DMS153 treated with DMSO at 0.1 percent for 48 hours (cell line): ENCODE measurements around the gene CLSTN3.
"Not testable (repeated sequence)": the region's sequence is repeated elsewhere in the genome, so short reads cannot be mapped to it uniquely, and the experiment has no call there.

Experiments
- DNase-seq: peaks from one replicate; lab custom pipeline; 2025; ENCODE audit not compliant: unreplicated experiment; lab: John Stamatoyannopoulos, UW

Gene CLSTN3

GRCh38 chr12:7186058-7186457 lies 55.9 kb downstream of the CLSTN3 start:
- DNase-seq, result not testable (repeated sequence)

- DNase-seq, result peak; percentile 65
Measured at GRCh38 chr12:7188562-7189397, 58.6 kb downstream of the CLSTN3 start.

GRCh38 chr12:7189398-7190267 lies 59.5 kb downstream of the CLSTN3 start, which contains the start of gene PEX5:
Gene PEX5 (plus strand): TSS chr12:7189686. CDS start chr12:7190378, 692 bp downstream.
- DNase-seq, result peak; percentile 29

GRCh38 chr12:7190268-7191055 lies 60.3 kb downstream of the CLSTN3 start:
- DNase-seq, result no peak

- DNase-seq, result no peak
Measured at GRCh38 chr12:7193674-7194073, 63.5 kb downstream of the CLSTN3 start.

GRCh38 chr12:7197841-7198240 lies 67.7 kb downstream of the CLSTN3 start:
- DNase-seq, result no peak

- DNase-seq, result no peak
Measured at GRCh38 chr12:7203109-7203508, 72.9 kb downstream of the CLSTN3 start.

GRCh38 chr12:7205091-7205490 lies 74.9 kb downstream of the CLSTN3 start:
- DNase-seq, result no peak

- no peak for DNase-seq
Measured at GRCh38 chr12:7206691-7207090, 76.5 kb downstream of the CLSTN3 start.

GRCh38 chr12:7207866-7208625 lies 77.9 kb downstream of the CLSTN3 start:
- no peak for DNase-seq
